ENCODE results near the gene LRP1B.
A peak's percentile ranks its signal among the peaks of the same experiment; 100 is the strongest.
"Not testable (repeated sequence)": the region's sequence is repeated elsewhere in the genome, so short reads cannot be mapped to it uniquely, and the experiment has no call there.

The LRP1B gene

GRCh38 chr2:141242008-141242407, 888.8 kb downstream of the LRP1B start:
- DNase-seq: no peak

- no peak for DNase-seq
Measured at GRCh38 chr2:141226560-141226959, 904.3 kb downstream of the LRP1B start.

- DNase-seq: no peak
Measured at GRCh38 chr2:141207036-141207385, 923.8 kb downstream of the LRP1B start.

GRCh38 chr2:141201016-141201565, 929.7 kb downstream of the LRP1B start:
- DNase-seq: no peak

GRCh38 chr2:141200191-141200590, 930.6 kb downstream of the LRP1B start:
- DNase-seq: no peak

- DNase-seq: no peak
Measured at GRCh38 chr2:141199711-141200110, 931.1 kb downstream of the LRP1B start.

- DNase-seq: no peak
Measured at GRCh38 chr2:141195087-141195486, 935.7 kb downstream of the LRP1B start.

GRCh38 chr2:141187075-141187439, 943.8 kb downstream of the LRP1B start:
- no peak for DNase-seq

GRCh38 chr2:141186413-141187074, 944.3 kb downstream of the LRP1B start:
- DNase-seq: no peak

GRCh38 chr2:141182246-141182645, 948.6 kb downstream of the LRP1B start:
- DNase-seq: no peak

GRCh38 chr2:141169117-141169516, 961.7 kb downstream of the LRP1B start:
- DNase-seq: not testable (repeated sequence)

- DNase-seq: no peak
Measured at GRCh38 chr2:141162314-141162713, 968.5 kb downstream of the LRP1B start.

- DNase-seq: no peak
Measured at GRCh38 chr2:141151611-141152286, 979.1 kb downstream of the LRP1B start.

GRCh38 chr2:141142025-141142424, 988.8 kb downstream of the LRP1B start:
- DNase-seq: no peak

GRCh38 chr2:141137122-141137693, 993.6 kb downstream of the LRP1B start:
- no peak for DNase-seq

GRCh38 chr2:141133883-141134282, 996.9 kb downstream of the LRP1B start:
- DNase-seq: no peak

- no peak for DNase-seq
Measured at GRCh38 chr2:141125432-141125831, 1005.4 kb downstream of the LRP1B start.

- no peak for DNase-seq
Measured at GRCh38 chr2:141118836-141119235, 1012.0 kb downstream of the LRP1B start.

- DNase-seq: no peak
Measured at GRCh38 chr2:141113301-141113700, 1017.5 kb downstream of the LRP1B start.

- DNase-seq: peak in 1 of 3 experiments; percentile 8
Measured at GRCh38 chr2:141109633-141110032, 1021.2 kb downstream of the LRP1B start.

GRCh38 chr2:141105763-141106162, 1025.1 kb downstream of the LRP1B start:
- DNase-seq: no peak

GRCh38 chr2:141103216-141103615, 1027.6 kb downstream of the LRP1B start:
- no peak for DNase-seq

GRCh38 chr2:141079231-141079630, 1051.6 kb downstream of the LRP1B start:
- DNase-seq: no peak

- DNase-seq: no peak
Measured at GRCh38 chr2:141075753-141076152, 1055.1 kb downstream of the LRP1B start.
